ENCODE data around the gene NEK8. TPM values are rescaled to one million over a fixed set of nuclear protein-coding genes. Genes with fewer than 3 reads are reported as not detected.
A peak's percentile ranks its signal among the peaks of the same experiment; 100 is the strongest.

The NEK8 gene
- polyA plus RNA-seq (ENCODE audit: insufficient read length) = 3.7 TPM

DNA sequence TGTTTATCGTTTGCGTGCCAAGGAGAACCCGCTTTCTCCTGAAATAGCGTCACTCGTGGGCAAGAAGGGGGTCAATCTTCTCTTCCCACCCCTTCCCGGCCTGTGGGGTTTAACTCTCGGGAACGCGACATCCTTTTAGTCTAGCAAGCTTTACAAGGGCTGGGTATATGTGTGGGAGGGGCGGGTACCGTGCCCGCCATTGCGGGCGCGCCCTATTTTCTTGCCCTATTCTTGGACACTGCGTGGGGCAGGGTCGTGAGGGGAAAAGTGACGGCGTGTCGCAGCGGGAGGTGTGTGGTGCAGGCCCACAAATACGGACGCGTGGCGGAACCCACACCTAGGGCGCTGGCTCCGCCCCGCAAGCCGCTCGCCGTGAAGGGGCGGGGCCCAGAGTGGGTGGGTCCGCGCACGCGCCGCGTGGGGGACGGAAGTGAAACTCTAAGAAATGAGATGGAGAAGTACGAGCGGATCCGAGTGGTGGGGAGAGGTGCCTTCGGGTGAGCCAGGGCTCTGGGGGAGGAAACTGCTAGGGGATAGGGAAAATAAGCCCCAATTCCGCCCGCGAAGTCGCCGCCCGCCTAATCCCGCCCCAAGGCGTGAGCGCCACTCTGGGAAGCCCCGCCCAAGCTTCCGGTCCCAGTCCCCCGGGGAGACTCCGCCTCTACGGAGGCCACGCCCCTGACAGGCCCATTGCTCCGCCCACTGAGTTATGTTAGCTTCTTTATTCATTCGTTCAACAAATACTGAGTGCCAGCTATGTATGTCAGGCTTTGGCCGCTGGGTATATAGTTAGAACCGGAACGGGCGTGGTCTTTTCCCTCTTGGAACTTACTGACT lies at the start of gene NEK8:
Gene NEK8, plus strand, starts transcription at position 425 of the 837 bp plus-strand sequence. Its CDS starts 26 bp downstream, at position 451.
- peak; percentile 93 for DNase-seq

DNA sequence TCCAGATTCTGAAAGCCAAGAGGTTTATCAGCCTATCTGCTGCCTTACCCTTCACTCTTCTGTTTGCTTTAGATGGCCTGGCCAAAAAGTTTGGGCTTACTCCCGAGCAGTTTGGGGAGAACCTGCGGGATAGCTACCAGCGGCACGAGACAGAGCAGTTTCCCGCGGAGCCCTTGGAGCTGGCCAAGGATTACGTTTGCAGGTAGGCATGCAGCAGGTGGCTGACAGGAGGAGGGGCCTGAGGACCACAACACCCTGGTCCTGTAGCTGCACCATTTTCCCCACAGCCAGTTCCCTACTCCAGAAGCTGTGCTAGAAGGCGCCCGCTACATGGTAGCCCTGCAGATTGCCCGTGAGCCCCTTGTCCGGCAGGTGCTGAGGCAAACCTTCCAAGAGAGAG lies 45.9 kb upstream of the NEK8 start:
- no peak for DNase-seq

- DNase-seq = peak; percentile 20
Measured at GRCh38 chr17:28684963-28685362, 43.6 kb upstream of the NEK8 start.

DNA sequence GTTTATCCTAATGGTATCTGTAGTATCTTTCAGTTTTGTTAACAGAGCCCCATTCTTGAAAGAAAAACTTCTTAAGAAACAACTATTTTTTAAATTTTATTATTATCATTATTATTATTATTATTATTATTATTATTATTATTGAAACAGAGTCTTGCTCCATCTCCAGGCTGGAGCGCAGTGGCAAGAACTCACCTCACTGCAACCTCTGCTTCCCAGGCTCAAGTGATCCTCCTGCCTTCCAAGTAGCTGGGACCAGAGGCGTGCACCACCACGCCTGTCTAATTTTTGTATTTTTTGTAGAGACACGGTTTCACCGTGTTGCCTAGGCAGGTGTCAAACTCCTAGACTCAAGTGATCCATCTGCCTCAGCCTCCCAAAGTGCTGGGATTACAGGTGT lies 43.2 kb upstream of the NEK8 start:
- DNase-seq = no peak

DNA sequence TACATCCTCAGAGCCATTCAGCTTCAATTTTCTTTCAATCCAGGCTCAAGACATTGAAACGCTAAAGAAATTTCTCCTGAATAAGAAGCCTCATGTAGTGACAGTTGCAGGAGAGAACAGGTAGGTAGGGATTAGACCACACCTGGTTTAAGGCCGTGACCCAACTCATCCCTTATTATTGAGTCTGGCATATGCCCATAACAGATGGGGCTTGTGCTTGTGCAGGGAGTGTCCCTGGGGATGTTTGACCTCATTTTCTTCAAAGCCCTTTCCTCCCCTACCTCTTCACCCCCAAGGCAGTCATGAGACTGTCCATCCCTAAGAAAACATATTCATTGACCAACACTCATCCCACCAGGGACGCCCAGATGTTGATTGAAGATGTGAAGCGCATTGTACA lies 42.3 kb upstream of the NEK8 start:
- DNase-seq = no peak

DNA sequence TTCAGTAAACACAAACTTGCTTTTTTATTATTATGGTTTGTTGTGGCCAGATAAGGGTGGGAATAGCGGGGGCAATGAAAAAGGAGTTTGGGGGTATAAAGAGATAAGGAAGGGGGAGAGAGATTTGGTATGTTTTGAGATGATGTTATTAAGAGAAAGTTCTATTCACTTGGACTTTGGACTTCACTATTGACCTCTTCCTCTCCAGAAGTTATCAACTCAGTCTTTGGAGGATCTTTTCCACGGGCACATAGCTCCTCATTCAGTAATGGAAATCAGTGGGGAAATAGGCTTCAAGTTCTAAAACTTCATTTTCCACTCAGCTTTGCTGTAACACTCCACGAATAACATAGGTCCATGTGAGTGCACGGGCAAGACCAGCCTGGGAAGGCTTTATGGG lies 40.1 kb upstream of the NEK8 start:
- DNase-seq = no peak

DNA sequence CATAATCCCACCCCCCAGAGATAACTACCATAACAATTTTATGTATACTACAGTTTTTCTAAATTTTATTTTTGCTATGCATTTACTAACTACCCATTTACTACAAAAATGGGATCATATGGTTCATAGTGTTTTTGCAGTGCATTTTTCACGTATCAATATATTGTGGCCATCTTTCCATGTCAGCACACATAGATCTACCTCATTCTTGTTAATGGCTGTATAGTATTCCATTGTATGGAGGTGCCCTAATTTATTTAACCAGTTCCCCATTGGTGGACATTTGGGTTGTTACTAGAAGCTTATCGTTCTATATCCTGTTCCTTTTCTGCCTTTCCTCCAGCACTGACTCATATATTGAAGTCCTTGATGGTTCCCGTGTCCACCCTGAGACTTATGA lies 39.6 kb upstream of the NEK8 start:
- no peak for DNase-seq

GRCh38 chr17:28693869-28694268 lies 34.7 kb upstream of the NEK8 start:
- no peak for DNase-seq

- DNase-seq = no peak
Measured at GRCh38 chr17:28698253-28698941, 30.2 kb upstream of the NEK8 start.

- no peak for DNase-seq
Measured at GRCh38 chr17:28700278-28700677, 28.3 kb upstream of the NEK8 start.

DNA sequence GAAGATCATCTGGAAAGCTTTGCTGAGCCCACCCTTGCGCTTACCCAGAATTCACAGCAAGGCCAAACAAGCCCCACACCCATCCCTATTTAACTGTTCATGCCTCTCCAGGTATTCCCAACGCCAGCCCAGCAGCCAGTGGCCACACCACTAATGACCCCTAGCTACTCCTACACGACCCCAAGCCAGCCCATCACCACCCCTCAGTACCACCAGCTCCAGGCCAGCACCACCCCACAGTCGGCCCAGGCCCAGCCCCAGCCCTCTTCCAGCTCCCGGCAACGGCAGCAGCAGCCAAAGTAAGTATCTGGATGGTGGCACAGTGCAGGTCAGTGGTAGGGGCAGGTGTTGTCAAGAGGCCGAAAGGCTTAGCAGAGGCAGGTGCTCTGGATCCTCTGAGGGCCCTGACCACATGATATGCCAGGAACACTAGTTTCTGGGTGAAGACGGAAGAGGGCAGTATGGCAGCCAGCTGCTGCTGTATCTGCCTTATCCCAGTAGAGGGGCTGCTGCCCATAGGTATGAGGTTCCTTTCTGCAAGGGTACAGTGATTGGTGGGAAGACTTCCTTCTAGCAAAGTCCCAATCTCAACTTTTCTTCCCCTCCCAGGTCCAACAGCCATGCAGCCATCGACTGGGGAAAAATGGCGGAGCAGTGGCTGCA lies 27.6 kb upstream of the NEK8 start:
- no peak for DNase-seq

DNA sequence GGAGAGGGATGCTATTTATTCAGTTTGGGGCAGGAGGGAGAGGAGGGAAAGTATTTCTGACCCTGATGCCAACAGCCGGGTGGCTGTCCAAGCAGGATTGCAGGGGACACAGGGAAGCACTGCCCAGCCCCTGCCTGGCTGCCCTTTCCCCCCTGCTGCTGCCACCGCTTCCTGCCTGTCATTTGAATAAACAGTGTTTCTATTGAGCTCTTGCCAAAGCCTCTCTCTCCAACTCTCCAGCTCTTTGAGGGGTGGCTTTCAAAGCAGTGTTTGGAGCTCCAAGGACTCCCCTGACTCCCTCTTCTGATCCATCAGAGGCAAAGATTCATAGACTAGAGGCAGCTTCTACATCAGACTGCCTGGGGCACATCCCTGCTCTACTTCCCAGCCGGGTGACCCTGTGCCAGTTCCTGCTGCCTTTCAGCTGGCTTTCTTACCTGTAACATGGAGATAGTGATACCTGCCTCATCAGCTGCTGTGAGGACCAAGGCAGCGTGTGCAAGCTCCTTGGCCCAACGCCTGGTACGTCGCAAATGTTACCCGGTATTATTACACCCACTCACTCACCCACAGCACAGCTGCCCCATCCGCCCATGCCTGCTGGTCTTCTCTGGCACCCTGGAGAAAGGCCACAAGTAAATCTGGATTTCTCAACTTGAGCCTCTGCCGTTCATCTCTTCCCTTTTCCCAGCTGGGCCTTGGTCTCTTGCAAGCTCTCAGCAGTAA lies 26.4 kb upstream of the NEK8 start:
- no peak for DNase-seq

GRCh38 chr17:28702752-28703150 lies 25.8 kb upstream of the NEK8 start:
- DNase-seq = no peak

GRCh38 chr17:28703552-28704218 lies 24.9 kb upstream of the NEK8 start:
- no peak for DNase-seq

- no peak for DNase-seq
Measured at GRCh38 chr17:28704219-28704858, 24.2 kb upstream of the NEK8 start.

DNA sequence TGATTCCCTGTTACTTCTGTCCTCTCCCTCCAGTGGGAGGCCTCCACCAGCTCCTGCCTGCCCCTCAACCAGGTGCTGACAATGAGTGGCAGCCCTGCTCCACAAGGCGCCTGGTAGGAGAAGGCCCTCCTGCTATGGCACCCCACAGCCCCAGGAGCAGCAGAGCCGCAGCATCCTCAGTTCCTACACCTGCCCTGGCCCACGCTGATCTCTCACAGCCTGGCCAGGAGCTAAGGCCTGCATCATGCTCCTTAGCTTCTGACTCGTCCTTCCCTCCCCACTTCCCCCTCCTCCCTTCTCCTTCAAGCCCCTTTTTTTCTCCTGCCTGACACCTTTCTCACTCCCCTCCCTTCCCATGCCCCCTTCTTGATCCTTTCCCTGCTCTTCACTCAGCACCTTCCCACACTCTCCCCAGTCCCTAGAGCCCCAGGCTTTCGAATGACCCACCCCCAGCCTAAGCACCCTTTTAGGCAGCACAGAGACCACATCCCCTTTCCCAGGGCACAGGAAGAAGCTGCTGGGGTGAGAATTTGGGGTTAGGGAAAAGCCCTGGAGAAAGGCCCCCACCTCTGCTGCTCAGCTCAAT lies 23.4 kb upstream of the NEK8 start:
- DNase-seq = no peak

DNA sequence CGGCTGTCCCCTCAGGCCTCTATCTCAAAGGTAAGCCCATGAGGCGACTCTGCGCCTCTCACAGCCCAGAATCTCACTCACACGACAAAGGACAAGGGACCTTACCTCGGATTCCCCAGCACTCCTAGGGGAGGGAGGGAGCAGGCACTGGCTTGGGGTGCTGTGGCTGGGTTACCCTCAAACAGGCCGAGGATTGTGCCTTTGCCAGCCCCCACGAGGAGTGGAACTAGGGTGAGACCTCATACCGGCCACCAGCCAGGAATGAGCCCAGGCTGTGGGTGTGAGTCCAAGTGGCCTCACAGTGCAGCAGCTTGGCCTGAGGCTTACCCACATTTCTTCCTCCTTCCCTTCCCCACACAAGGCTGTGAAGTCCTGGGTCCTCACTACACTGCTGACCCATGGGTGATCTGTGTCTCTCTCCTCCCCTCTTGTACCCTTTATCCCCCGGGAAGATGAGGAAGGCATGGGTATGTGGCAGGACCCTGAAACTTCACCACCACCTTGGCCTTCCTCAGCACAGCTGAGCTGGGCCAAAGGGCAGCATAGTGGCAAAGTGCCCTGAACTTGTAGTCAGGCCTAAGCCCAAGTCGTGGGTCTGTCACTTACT lies 22.8 kb upstream of the NEK8 start:
- DNase-seq = no peak

GRCh38 chr17:28706471-28707338 lies 21.9 kb upstream of the NEK8 start:
- DNase-seq = no peak

GRCh38 chr17:28707339-28707720 lies 21.3 kb upstream of the NEK8 start:
- no peak for DNase-seq

All from hindlimb muscle (tissue), 1 donor.